Neural crest cell (in vitro differentiated cells): ENCODE measurements around the gene LIPA. TPM values are rescaled to one million over a fixed set of nuclear protein-coding genes. Genes with fewer than 3 reads are reported as not detected.

Experiments used
- DNase-seq: peaks from one replicate; pipeline ENCODE4 v3.0.0; 2021; ENCODE audit warnings: low read depth, mixed read lengths, low spot score
- H3K27ac Mint-ChIP-seq: one replicate; pipeline ENCODE4 v1.8.0; 2021; ENCODE audit warnings: mild to moderate bottlenecking, mixed read lengths; ENCODE audit not compliant: unreplicated experiment
- H3K27me3 Mint-ChIP-seq: 2 replicates; pipeline ENCODE4 v1.8.0; 2021; ENCODE audit warnings: low read depth, mild to moderate bottlenecking, mixed read lengths
- H3K36me3 Mint-ChIP-seq: 2 replicates; pipeline ENCODE4 v1.8.0; 2021; ENCODE audit warnings: low read depth, mild to moderate bottlenecking, mixed read lengths
- H3K4me1 Mint-ChIP-seq: 2 replicates; pipeline ENCODE4 v1.8.0; 2021; ENCODE audit warnings: mixed read lengths
- H3K4me3 Mint-ChIP-seq: one replicate; pipeline ENCODE4 v1.8.0; 2021; ENCODE audit warnings: mild to moderate bottlenecking, mixed read lengths
- H3K9me3 Mint-ChIP-seq: 2 replicates; pipeline ENCODE4 v1.8.0; 2021; ENCODE audit warnings: mixed read lengths
- total RNA-seq: library from RNA; stranded (reverse); gene quantifications from 2 replicates; pipeline ENCODE4 v1.2.1, GENCODE V29; 2021
- TF ChIP-seq, protein P1 (sequence below): fragments of 200-600 bp; sonication (generic); conservative IDR thresholded peaks from 2 replicates; pipeline ENCODE4 v1.5.0; 2021; ENCODE audit warnings: antibody characterized with exemption, mild to moderate bottlenecking

LIPA gene
- total RNA-seq, 1 donor from 2014 or later, result 38.1 TPM

DNA sequence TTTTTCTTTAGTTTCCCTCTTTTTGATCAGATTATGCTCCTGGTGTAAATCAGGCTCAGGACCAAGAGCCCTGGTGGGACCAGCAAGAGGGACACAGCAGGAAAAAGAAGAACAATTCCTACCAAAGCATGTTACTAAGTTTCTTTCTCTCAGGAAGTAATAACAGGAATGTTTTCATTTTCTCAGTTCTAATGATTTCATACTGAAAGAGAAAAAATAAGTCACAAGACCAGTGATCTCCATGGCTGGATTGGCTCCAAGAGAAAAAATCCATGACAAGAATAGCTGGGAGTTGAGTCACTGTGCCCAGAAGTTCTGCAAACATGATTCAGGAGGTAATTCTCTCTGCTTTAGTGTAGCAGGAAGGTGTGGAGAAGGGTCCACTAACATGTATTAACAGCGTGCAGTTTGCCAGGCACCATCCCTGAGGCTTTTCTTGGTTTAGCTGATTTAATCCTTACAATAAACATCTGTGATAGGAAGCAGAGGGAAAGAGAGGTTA, 26.5 kb upstream of the LIPA start:
- TF ChIP-seq, protein P1, sequence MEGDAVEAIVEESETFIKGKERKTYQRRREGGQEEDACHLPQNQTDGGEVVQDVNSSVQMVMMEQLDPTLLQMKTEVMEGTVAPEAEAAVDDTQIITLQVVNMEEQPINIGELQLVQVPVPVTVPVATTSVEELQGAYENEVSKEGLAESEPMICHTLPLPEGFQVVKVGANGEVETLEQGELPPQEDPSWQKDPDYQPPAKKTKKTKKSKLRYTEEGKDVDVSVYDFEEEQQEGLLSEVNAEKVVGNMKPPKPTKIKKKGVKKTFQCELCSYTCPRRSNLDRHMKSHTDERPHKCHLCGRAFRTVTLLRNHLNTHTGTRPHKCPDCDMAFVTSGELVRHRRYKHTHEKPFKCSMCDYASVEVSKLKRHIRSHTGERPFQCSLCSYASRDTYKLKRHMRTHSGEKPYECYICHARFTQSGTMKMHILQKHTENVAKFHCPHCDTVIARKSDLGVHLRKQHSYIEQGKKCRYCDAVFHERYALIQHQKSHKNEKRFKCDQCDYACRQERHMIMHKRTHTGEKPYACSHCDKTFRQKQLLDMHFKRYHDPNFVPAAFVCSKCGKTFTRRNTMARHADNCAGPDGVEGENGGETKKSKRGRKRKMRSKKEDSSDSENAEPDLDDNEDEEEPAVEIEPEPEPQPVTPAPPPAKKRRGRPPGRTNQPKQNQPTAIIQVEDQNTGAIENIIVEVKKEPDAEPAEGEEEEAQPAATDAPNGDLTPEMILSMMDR, result no peak
- Mint-ChIP-seq H3K27ac (no peak overlapping the region), H3K27me3 (no peaks in the 10 kb centered on the region), H3K4me1 (peaks cover under 1% of the 10 kb centered on the region), H3K4me3 (no peak overlapping the region), H3K9me3 (no peaks in the 10 kb centered on the region), H3K36me3 (no peaks in the 10 kb centered on the region)
- no peak for DNase-seq

DNA sequence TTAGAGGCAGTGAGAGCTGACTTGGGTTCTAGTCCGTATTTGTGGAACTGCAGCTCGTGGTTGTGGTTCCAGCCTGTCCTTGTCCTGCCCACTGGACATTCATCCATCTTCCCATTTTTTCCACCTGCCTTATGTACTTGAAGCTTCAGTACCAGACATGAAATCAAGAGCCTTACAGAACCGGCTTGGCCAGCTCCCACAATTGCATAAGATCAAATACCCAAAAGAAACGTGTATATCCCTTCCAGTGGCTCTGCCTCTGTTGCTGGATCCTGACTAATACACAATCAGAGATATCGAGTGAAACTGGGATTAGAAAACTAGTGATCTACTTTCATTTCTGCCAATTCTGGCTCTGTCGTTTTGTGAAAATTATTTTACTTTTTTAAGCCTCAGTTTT, 23.8 kb upstream of the LIPA start:
- H3K27ac Mint-ChIP-seq, result no peak overlapping the region
- no peaks in the 10 kb centered on the region for H3K27me3 Mint-ChIP-seq
- H3K4me3 Mint-ChIP-seq, result no peak overlapping the region
- DNase-seq, result no peak
- TF ChIP-seq, protein P1, result no peak
- no peaks in the 10 kb centered on the region for H3K4me1 Mint-ChIP-seq
- H3K36me3 Mint-ChIP-seq, result no peaks in the 10 kb centered on the region
- H3K9me3 Mint-ChIP-seq, result peaks cover 2% of the 10 kb centered on the region

DNA sequence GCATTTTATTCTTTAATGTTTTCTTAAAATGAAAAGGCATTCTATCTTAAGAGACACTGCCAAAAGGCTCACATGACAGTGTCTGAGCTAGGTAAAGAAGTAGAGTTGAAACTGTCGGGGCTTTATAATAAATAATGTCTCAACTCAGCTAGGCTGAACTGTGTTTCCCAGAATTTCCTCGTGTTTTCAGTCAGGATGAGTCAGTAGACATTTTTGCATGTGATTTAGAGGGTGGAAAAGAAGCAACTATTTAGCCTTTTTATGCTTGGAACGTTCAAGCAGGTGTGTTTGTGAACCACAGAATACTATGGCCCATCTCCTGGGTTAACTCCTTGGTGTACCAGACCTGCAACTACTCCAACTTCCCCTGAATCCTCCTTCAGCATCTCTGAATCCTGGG, 23.4 kb upstream of the LIPA start:
- Mint-ChIP-seq H3K4me1 (no peaks in the 10 kb centered on the region), H3K36me3 (no peaks in the 10 kb centered on the region), H3K27me3 (no peaks in the 10 kb centered on the region), H3K27ac (no peak overlapping the region), H3K4me3 (no peak overlapping the region), H3K9me3 (peaks cover 2% of the 10 kb centered on the region)
- DNase-seq, result no peak
- TF ChIP-seq, protein P1, result no peak

DNA sequence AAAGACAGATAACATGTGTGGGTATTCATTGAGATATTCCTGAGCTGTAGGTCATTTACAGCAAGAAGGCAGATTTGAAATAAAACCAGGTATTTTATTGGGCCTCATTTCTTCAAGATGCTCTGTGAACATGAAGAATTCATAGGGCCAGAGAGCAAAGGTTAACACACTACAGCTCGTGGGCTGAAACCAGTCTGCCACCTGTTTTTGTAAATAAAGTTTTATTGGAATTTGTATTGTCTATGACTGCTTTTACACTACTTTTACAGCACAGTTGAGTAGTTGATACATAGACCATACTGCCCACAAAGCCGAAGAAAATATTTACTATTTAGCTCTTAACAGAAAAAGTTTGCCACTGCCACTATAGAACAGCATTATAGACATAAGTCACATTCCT, 22.1 kb upstream of the LIPA start:
- Mint-ChIP-seq H3K4me1 (no peaks in the 10 kb centered on the region), H3K27ac (no peak overlapping the region), H3K9me3 (peaks cover 2% of the 10 kb centered on the region), H3K4me3 (no peak overlapping the region), H3K36me3 (no peaks in the 10 kb centered on the region), H3K27me3 (no peaks in the 10 kb centered on the region)
- TF ChIP-seq, protein P1, result no peak
- no peak for DNase-seq

DNA sequence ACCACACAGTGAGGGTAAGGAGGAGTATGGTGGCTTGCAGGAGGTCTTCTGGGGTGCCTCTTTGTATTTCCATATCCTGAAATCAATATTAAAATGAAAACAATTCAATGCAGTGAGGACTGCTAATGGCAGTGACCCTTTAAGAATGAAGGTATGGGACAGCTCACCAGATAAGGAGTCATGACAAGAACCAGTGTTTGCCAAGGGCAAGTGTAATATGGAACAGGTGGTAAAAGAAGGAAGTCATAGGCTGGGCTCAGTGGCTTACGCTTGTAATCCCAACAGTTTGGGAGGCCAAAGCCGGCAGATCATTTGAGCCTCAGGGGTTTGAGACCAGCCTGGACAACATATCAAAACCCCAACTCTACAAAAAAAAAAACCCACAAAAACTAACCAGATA, 20.0 kb upstream of the LIPA start:
- peaks cover 3% of the 10 kb centered on the region for H3K4me1 Mint-ChIP-seq

More for the DNA sequence above, 20.0 kb upstream of the LIPA start:
- no peak overlapping the region for H3K27ac Mint-ChIP-seq
- H3K36me3 Mint-ChIP-seq, result no peaks in the 10 kb centered on the region
- no peak overlapping the region for H3K4me3 Mint-ChIP-seq
- no peaks in the 10 kb centered on the region for H3K27me3 Mint-ChIP-seq
- peaks cover 2% of the 10 kb centered on the region for H3K9me3 Mint-ChIP-seq
- DNase-seq, result no peak
- TF ChIP-seq, protein P1, result no peak
